Right lobe of liver (tissue), 4 donors: Measurements from ENCODE around the gene IBTK.

Source experiments
- POLR2A ChIP-seq: fragments of 450-650 bp; IDR thresholded peaks from one replicate; pipeline ENCODE4 v1.6.1; 2017; ENCODE audit warnings: antibody characterized with exemption, mild to moderate bottlenecking
- TF ChIP-seq, protein P1 (sequence below), 4 donors: fragments of 200-600 bp in 3 of 4; fragments of 450-650 bp in 1 of 4; IDR thresholded peaks; one replicate each; pipeline versions ENCODE4 v1.5.1 to v1.8.0; 2016 to 2022; ENCODE audit warnings: antibody characterized with exemption in 4 of 4, mild to moderate bottlenecking in 2 of 4
- donor health status: DM: no; HTN: no; CAD: no.
- donor health status: DM: no; HTN: no; CAD: no.
- donor health status: DM: no; HTN: yes; CAD: no.

DNA sequence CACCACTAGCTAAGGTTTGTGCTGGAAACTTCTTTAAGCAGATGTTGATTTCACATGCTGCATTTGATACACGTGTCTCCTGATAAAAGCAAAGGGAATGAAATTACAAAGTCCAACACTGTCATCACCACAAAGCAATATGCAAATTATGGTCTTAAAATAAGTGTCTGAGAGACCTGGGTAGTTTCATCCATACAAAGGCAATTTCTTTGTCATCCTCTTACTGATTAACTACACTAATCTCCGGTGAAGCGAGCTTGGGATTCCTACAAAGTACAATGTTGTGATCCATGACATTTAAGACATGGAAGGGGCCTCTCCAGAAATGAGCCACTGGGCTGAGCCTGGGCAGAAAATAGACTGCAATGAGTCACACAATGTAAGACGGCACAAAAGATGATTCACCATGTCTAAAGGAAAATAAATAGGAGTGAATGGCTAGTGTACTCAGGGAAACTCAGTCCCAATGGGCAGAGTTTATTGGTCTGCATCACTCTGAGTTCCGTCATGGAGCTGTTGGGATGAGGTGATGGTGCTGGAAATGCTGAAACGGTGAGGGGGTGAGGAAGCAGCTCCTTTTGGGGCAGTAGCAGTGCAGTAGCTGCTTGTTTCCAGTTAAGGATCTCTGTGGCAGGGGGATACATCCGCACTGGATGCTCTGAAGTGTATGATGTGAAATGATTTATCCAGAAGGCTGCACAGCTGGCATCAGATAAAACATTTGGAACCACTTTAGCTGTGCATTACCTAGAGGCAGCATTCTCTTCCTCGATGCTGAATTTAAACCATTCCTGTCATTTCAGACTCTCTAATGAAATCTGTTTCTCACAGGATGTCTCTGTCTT is 103.3 kb downstream of the IBTK start:
- TF ChIP-seq, protein P1, sequence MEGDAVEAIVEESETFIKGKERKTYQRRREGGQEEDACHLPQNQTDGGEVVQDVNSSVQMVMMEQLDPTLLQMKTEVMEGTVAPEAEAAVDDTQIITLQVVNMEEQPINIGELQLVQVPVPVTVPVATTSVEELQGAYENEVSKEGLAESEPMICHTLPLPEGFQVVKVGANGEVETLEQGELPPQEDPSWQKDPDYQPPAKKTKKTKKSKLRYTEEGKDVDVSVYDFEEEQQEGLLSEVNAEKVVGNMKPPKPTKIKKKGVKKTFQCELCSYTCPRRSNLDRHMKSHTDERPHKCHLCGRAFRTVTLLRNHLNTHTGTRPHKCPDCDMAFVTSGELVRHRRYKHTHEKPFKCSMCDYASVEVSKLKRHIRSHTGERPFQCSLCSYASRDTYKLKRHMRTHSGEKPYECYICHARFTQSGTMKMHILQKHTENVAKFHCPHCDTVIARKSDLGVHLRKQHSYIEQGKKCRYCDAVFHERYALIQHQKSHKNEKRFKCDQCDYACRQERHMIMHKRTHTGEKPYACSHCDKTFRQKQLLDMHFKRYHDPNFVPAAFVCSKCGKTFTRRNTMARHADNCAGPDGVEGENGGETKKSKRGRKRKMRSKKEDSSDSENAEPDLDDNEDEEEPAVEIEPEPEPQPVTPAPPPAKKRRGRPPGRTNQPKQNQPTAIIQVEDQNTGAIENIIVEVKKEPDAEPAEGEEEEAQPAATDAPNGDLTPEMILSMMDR (IDR thresholded peaks at IDR 0.05): no peak
- no peak for TF ChIP-seq POLR2A
